Measurements from ENCODE around the gene RAPGEF5.

RAPGEF5 gene

DNA sequence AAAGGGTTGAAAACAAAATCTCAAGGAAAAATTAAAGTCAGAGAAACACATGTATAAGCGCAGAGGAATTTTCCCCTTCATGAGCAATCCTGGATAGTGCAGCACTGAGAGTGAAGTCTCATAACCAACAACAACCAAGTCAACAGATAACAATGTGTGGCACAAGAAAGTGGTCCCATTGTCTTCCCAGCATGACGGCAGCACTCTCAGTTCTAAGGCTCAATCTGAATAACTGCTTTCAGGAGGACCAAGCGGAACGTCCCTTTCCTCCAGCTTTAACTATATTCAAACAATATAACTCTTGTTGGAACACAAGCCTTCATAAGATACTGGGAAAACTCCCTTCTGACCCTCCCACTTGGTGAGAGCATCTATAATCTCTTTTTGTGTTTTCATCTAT lies 137.9 kb downstream of the RAPGEF5 start:
- Mint-ChIP-seq H3K27me3 (peaks cover 27% of the 10 kb centered on the region), H3K9me3 (no peaks in the 10 kb centered on the region), H3K27ac (no peak overlapping the region)

DNA sequence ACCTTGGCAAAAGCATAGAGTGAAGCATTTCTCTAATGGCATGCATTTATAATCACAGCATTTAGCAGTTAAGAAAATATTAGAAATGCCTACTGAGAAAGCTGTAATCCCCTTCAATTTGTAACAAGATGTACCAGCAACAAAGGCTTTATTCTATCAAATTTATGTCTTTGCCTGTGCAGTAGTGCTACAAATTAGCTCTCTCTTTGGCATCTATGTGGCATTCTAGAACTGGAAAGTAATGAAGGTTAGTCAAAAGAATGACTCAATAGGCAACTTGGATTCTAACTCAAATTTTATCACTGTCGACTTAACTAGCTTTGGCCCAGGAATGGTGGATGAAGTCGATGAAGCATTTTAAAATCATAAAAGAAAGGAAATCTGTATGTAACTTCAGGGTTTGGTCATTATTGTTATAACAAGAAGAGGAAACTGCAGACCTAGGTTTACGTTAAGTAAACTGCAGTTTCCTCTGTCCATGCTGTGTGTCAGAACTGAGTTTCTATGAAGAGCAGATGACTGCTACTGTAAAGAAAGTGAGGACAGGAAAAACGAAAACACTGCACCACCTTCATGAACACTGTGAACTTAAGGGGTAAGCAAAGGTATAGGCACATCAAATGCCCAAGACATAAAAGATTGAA lies 140.0 kb downstream of the RAPGEF5 start:
- Mint-ChIP-seq H3K27ac (no peak overlapping the region), H3K27me3 (peaks cover 34% of the 10 kb centered on the region), H3K9me3 (no peaks in the 10 kb centered on the region), H3K4me1 (no peaks in the 10 kb centered on the region), H3K4me3 (no peak overlapping the region)
- ATAC-seq (no peak), DNase-seq (no peak)

More for the DNA sequence above, 137.9 kb downstream of the RAPGEF5 start:
- no peaks in the 10 kb centered on the region for H3K4me1 Mint-ChIP-seq
- DNase-seq, result no peak
- no peak for ATAC-seq
- H3K4me3 Mint-ChIP-seq, result no peak overlapping the region

GRCh38 chr7:22216309-22216708 lies 140.6 kb downstream of the RAPGEF5 start:
- H3K4me1 Mint-ChIP-seq, result no peaks in the 10 kb centered on the region
- no peak for DNase-seq
- no peak overlapping the region for H3K4me3 Mint-ChIP-seq
- ATAC-seq, result no peak
- H3K27ac Mint-ChIP-seq, result no peak overlapping the region
- peaks cover 35% of the 10 kb centered on the region for H3K27me3 Mint-ChIP-seq
- no peaks in the 10 kb centered on the region for H3K9me3 Mint-ChIP-seq

DNA sequence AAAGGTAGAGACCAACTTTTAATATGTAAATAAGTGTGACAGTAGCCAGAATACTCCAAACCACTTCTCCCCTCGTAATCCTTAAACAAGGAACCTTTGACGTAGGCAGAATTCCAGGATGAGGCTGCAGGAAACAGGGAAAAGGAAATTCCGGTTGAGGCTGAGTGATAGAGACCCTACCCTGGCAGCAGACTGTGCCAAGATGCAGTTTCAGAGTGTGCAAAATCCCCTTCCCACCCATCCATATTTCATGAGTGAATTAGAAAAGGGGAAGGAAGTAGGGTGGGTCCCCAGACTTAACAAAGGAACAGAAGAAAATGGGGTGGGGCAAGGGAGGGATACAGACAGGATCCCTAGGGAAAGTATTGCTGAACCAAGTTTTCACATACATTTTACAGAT lies 143.0 kb downstream of the RAPGEF5 start:
- Mint-ChIP-seq H3K27me3 (peaks cover 35% of the 10 kb centered on the region), H3K4me3 (no peak overlapping the region), H3K27ac (no peak overlapping the region), H3K9me3 (no peaks in the 10 kb centered on the region), H3K4me1 (no peaks in the 10 kb centered on the region)
- DNase-seq (no peak), ATAC-seq (no peak)

DNA sequence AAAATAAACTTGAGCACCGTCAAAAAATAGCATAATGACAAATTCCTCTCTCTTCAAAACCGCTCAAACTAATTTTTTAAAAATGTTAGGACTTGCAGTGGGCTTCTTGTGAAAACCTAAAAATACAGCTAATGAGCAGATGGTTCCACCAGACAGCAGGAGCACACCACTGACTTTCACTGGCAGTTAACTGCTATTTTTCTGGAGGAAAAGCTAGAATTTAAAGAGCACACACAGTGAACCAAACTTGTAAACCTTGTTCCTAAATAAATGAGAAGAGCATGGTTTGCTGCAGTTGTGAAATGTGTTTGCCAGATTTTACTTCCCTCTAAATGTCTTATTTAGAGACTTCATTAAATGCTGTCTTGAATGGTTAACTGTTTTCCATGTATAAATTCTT lies 143.9 kb downstream of the RAPGEF5 start:
- Mint-ChIP-seq H3K4me1 (no peaks in the 10 kb centered on the region), H3K27ac (no peak overlapping the region), H3K27me3 (peaks cover 35% of the 10 kb centered on the region), H3K9me3 (no peaks in the 10 kb centered on the region), H3K4me3 (no peak overlapping the region)
- ATAC-seq, result no peak
- no peak for DNase-seq

- no peak overlapping the region for H3K4me3 Mint-ChIP-seq
- H3K27me3 Mint-ChIP-seq, result peaks cover 22% of the 10 kb centered on the region
- DNase-seq (no peak), ATAC-seq (no peak)
- H3K27ac Mint-ChIP-seq, result no peak overlapping the region
- no peaks in the 10 kb centered on the region for H3K4me1 Mint-ChIP-seq
- H3K9me3 Mint-ChIP-seq, result no peaks in the 10 kb centered on the region
Measured at GRCh38 chr7:22210967-22211366, 146.0 kb downstream of the RAPGEF5 start.

DNA sequence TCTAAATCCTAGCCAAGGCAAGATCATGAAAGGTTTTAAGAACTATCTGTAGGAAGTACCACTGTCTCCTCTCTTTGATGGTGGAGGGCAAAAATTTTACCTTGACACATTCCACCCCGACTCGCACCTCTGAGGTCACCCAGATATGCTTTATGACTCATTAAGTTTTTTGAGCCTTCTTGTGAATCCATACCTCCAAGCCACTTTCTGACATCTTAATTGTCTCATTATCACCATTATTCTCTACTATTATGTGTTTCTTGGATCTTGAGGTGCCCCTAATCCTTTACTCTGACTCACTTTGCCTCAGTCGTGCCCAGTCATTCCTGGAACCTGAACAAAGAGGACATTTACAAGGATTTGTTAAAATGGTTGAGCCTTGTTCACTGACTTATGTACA lies 146.6 kb downstream of the RAPGEF5 start:
- DNase-seq, result no peak
- Mint-ChIP-seq H3K27ac (no peak overlapping the region), H3K27me3 (peaks cover 16% of the 10 kb centered on the region), H3K4me1 (no peaks in the 10 kb centered on the region), H3K4me3 (no peak overlapping the region), H3K9me3 (no peaks in the 10 kb centered on the region)
- no peak for ATAC-seq

- H3K27me3 Mint-ChIP-seq, result peaks cover 8% of the 10 kb centered on the region
- DNase-seq (no peak), ATAC-seq (no peak)
- no peak overlapping the region for H3K27ac Mint-ChIP-seq
- H3K9me3 Mint-ChIP-seq, result no peaks in the 10 kb centered on the region
- no peak overlapping the region for H3K4me3 Mint-ChIP-seq
- no peaks in the 10 kb centered on the region for H3K4me1 Mint-ChIP-seq
Measured at GRCh38 chr7:22208799-22209198, 148.2 kb downstream of the RAPGEF5 start.

GRCh38 chr7:22207724-22208225 lies 149.2 kb downstream of the RAPGEF5 start:
- peaks cover 8% of the 10 kb centered on the region for H3K27me3 Mint-ChIP-seq
- no peak for DNase-seq
- no peaks in the 10 kb centered on the region for H3K4me1 Mint-ChIP-seq
- H3K4me3 Mint-ChIP-seq, result no peak overlapping the region
- H3K27ac Mint-ChIP-seq, result no peak overlapping the region
- ATAC-seq, result no peak
- no peaks in the 10 kb centered on the region for H3K9me3 Mint-ChIP-seq

GRCh38 chr7:22205631-22206030 lies 151.3 kb downstream of the RAPGEF5 start:
- no peak for DNase-seq
- Mint-ChIP-seq H3K4me3 (no peak overlapping the region), H3K9me3 (no peaks in the 10 kb centered on the region), H3K27me3 (no peaks in the 10 kb centered on the region), H3K27ac (no peak overlapping the region), H3K4me1 (no peaks in the 10 kb centered on the region)
- ATAC-seq, result no peak

DNA sequence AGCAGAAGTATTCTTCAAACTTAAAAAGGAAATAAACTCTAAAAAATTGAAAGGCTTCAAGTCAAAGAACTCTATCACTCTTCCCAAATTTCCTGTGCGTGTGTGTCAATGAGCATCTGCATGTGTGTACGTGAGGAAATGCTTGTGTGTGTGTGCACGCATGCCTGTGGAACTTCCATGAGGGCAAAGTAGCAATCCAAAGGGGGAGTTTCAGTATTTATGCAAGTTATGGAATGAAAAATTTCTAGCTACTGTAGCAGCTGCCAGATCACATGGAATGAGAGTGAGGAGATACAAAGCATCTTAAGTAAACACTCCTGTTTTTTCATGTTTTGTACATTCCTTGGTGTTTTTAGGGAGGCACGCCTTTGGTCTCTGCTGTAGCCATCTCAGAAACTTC lies 152.6 kb downstream of the RAPGEF5 start:
- ATAC-seq, result no peak
- Mint-ChIP-seq H3K9me3 (no peaks in the 10 kb centered on the region), H3K27ac (no peak overlapping the region), H3K4me3 (no peak overlapping the region), H3K4me1 (no peaks in the 10 kb centered on the region), H3K27me3 (no peaks in the 10 kb centered on the region)
- DNase-seq, result no peak

- no peak for ATAC-seq
Measured at GRCh38 chr7:22202141-22202540, 154.8 kb downstream of the RAPGEF5 start.

DNA sequence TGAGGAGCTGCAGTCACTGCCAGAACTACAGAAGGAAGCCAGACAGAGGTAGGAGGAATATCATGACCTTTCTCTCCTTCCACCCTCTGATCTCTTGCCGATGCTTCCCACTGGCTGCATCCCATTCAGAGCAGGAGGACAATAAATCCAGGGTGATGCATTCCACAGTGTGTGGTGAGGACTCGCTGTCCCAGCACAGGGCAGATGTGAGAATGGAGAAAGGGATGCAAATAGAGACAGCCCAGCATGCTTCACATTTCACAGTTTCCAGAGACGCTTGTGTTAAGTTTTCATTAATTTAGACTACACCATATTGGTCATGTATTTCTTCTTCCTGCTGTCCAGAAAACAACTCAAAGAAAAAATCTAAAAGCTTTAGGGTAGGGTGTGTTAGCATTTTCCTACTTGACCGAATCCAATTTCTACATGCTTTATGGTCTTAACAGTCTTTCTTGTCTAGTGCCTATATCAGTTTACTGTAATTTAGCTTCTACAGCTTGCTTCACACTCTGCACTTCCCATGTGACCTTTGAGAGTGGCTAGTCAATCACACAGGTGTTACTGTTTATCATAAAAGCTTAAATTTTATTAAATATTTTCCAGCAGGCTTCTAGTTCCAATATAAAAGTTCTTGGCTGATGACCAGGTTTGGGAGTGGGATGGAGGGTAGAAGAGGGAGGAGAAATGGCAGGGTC lies 155.6 kb downstream of the RAPGEF5 start:
- no peaks in the 10 kb centered on the region for H3K27me3 Mint-ChIP-seq
- H3K27ac Mint-ChIP-seq, result no peak overlapping the region
- H3K4me3 Mint-ChIP-seq, result no peak overlapping the region
- no peaks in the 10 kb centered on the region for H3K9me3 Mint-ChIP-seq
- ATAC-seq (no peak), DNase-seq (no peak)
- no peaks in the 10 kb centered on the region for H3K4me1 Mint-ChIP-seq

More at GRCh38 chr7:22202141-22202540, 154.8 kb downstream of the RAPGEF5 start:
- no peaks in the 10 kb centered on the region for H3K9me3 Mint-ChIP-seq
- H3K27ac Mint-ChIP-seq, result no peak overlapping the region
- no peaks in the 10 kb centered on the region for H3K4me1 Mint-ChIP-seq
- no peaks in the 10 kb centered on the region for H3K27me3 Mint-ChIP-seq
- DNase-seq, result no peak
- no peak overlapping the region for H3K4me3 Mint-ChIP-seq

- H3K4me1 Mint-ChIP-seq, result no peaks in the 10 kb centered on the region
- no peaks in the 10 kb centered on the region for H3K9me3 Mint-ChIP-seq
- no peak for ATAC-seq
- H3K4me3 Mint-ChIP-seq, result no peak overlapping the region
- DNase-seq, result no peak
- H3K27me3 Mint-ChIP-seq, result no peaks in the 10 kb centered on the region
- no peak overlapping the region for H3K27ac Mint-ChIP-seq
Measured at GRCh38 chr7:22200777-22201176, 156.2 kb downstream of the RAPGEF5 start.

DNA sequence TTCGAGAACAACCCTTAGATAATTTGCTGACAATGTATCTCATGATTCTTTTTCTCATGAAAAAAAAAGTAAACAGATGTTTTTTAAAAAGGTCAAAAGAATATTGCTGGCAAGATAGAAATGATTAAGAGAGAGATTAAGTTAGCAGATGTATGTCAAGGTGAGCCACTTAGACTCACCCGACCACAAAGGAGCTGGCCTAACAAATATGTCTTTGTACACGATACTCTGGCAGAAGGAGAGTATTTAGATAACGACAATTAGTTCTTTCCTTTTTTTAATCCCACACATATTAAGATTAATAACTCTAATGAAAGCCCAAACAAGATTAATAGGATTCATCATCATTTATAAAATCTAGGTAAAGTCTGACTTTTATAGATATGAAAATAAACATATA lies 156.7 kb downstream of the RAPGEF5 start:
- no peaks in the 10 kb centered on the region for H3K9me3 Mint-ChIP-seq
- H3K4me3 Mint-ChIP-seq, result no peak overlapping the region
- no peak overlapping the region for H3K27ac Mint-ChIP-seq
- H3K27me3 Mint-ChIP-seq, result no peaks in the 10 kb centered on the region
- DNase-seq, result no peak
- ATAC-seq, result no peak
- H3K4me1 Mint-ChIP-seq, result no peaks in the 10 kb centered on the region

DNA sequence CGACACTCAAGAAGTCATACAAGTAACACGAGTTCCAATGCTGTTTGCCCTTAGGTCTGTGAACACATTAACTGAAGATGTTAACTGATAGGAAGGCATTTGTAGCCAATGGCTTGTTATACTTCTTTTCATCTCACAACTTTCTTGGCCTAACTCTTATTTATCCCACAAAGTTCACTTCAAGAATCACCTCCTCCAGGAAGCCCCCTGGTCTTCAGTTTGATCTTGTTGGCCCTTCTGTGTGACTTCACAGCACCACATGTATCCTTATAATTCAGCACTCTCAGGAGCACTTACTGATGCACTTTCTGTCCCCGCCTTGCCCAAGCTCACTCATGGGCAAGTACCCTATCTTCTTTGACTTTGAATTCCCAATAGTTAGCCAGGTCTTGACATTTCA lies 159.6 kb downstream of the RAPGEF5 start:
- H3K4me3 Mint-ChIP-seq, result no peak overlapping the region

More for the DNA sequence above, 159.6 kb downstream of the RAPGEF5 start:
- no peaks in the 10 kb centered on the region for H3K27me3 Mint-ChIP-seq
- no peaks in the 10 kb centered on the region for H3K9me3 Mint-ChIP-seq
- ATAC-seq (no peak), DNase-seq (no peak)
- no peaks in the 10 kb centered on the region for H3K4me1 Mint-ChIP-seq
- H3K27ac Mint-ChIP-seq, result peak overlapping the region in 1 of 2 donors; percentile 61
